GM21447 (cell line): ENCODE data around the gene G3BP2.
"Not testable (repeated sequence)": the region's sequence is repeated elsewhere in the genome, so short reads cannot be mapped to it uniquely, and the experiment has no call there.

Experiments used
- ATAC-seq: cut with Tn5 transposase; IDR thresholded peaks from one replicate; pipeline ENCODE4 v1.9.1; 2021; ENCODE audit not compliant: unreplicated experiment

The G3BP2 gene

DNA sequence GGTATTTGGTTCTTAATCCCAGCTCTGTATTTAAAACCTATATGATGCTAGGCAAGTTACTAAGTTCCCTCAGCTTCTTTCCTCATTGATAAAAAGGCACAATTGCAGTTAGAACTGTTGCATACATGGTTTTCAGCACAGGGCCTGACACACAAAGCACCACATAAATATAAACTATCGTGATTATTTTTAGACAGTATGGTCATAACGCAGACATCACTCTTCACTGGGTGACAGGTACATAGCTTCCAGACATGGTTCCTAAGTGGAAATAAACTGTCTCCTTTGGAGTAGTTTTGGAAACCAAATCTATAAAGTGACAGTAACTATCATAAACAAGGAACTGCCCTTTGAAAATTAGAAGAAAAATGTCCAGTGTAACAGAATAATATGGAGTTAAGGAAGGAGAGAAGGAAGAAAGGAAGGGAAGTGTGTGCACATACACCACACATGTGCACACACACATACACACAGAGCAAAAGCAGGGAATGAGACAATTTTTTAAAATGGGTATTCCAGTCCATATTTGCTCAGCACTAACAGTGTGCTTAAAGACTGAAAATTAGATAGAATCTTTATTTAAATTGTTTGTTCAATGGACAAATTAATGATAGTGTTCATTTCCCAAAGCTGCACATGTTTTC, 12.5 kb upstream of the G3BP2 start:
- no peak for ATAC-seq

DNA sequence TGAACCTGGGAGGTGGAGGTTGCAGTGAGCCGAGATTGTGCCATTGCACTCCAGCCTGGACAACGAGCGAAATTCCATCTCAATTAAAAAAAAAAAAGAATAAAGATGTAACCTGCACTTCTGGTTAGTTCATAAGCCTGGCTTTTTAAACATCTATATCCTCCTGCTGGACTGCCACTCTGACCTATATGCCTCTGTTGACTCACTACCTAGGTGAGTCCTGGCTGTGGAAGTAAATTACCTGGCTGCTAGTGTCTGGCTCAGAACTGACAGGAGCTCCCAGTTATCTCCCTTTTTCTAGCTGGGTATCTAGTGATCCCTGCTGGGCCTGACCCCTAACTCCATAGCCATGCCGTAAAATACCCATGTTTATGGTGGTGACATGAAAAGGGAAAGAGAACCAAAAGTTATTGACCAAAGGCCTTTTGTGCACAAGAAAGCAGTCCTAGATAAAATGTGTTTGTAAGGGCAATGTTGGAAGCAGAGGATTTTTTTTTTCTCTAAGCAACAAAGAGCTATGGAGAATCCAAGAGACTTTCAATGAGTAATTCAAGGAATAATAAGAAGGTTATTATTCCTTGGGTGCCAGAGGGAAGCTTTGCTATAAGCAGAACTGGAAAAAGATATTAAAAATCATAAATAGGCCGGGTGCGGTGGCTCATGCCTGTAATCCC, 10.4 kb upstream of the G3BP2 start:
- ATAC-seq, result no peak

DNA sequence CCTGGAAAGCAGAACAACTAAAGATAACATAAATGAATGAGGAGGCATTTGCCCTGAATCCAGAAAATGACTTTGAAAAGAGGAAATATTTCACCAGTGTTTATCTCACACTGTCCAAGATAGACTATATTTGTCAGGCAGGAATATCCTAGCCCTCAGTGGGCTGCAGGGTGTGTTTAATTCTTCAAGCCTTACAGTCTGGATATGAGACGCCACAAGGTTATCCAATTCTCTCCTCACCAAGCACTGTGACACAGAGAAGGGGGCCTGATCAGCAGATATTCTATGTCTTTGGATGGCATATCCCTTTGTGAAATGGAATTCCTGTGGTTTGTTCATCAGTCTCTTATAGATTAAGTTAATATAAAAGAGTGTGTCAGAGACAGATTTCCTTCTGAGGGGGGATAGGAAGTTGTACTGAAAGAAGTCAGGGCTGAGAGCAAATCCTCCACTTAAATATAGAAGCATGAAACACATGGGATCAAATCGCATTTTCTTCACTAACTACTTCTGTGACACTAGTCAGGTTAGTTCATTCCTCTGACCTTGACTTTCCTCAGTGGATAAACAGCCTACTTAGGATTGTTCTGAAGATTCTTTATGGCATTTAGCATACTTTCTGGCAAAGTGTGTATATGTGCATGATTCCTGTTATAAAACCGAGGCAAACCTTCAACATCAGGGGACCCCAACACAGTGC, 6.8 kb upstream of the G3BP2 start:
- ATAC-seq, result no peak

DNA sequence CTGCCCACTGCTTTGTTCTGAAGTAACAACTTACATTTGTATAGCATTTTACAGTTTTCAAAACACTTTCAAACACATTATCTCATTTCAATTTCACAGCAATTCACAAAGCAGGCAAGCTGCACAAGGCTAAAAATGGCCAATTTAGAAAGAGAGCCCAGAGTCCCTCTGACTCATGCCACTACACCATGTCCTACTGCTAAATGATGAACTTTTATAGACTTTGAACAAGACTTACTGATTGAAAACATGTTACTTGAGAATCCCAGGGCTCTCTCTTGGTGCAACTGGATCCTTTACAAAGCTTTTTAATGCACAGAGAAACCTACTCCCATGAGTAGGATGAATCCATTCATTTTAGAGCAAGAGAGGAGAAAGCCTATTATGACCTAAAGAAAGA, 5.8 kb upstream of the G3BP2 start:
- no peak for ATAC-seq

DNA sequence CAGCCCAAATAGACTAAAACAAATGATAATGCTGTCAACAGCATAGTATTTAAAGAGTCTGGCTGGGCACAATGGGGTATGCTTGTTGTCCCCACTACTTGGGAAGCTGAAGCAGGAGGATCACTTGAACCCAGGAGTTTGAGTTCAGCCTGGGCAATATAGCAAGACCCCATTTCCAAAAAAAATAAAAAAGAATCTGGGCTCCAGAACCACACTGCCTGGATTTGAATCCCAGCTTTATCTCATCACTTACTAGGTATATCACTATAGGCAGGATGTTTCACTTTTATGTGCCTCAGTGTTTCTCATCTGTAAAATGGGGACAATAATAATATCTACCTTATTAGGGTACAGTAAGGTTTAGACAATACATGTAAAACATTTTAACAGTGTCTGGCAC, 5.3 kb upstream of the G3BP2 start:
- ATAC-seq, result no peak

DNA sequence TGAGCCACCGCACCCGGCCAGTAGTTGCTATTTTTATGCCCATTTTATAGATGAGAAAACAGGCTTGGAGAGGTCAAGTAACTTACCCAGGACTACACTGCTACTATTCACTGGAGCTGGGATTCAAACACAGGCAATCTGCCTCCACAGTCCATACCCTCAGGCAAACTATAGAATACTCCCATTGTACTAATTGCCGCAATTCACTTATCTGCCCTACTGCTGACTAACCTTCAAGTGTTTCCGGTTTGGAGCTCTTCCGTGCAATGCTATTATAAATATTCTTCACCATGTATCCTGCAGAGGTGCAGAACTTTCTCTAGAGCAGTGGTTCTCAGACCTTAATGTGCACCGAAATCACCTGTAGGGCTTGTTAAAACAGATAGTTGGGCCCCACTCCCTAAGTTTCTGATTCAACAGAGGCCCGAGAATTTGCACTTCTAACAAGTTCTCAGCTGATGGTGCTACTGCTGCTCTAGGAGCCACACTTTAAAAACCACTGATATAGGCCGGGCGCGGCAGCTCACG, 1.9 kb upstream of the G3BP2 start:
- ATAC-seq, result no peak

DNA sequence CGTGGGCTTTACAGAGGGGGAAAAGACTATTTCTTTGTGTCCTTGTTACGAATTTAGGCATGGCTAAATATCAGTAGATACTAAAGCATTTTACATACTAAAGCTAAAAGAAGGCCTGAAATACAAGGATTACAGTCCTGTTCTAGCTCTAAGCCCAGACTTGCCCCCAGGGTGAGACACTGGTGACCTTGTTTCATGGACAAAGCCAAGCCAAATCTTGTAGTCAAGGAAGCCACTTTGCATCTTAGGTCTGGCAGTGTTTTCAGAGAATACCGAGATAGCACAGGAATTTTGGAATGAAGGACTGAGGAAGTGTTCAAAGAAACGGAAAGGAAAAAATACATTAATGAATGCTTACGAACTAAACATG, 733 bp upstream of the G3BP2 start:
- no peak for ATAC-seq

DNA sequence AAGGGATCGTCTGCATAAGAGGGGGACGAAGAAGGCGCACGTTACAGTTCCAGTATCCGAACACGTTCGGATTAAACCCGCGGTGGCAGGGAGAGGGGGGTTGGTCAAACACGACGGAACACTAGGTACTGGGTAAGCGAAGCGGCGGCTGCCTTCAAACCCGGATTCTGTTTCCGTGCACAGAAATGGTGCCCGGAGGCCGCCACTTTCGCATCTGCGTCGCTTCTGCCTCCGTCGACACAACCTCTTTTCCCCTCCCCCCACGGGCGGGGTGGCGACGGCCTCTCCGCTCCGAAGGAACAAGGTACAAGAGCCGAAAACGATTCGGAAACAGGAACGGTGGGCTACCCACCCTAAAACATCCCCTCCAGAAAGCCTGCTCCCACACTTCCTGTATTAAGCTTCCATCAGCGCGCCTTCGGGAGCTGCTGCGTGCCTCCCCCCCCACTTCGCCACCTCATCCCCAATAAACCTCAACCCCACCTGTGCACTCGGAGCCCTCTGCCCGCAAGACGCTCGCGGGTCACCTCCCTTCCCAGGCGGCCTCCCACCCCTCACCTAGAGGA, 667 bp downstream of the G3BP2 start:
- ATAC-seq, result peak; percentile 25

DNA sequence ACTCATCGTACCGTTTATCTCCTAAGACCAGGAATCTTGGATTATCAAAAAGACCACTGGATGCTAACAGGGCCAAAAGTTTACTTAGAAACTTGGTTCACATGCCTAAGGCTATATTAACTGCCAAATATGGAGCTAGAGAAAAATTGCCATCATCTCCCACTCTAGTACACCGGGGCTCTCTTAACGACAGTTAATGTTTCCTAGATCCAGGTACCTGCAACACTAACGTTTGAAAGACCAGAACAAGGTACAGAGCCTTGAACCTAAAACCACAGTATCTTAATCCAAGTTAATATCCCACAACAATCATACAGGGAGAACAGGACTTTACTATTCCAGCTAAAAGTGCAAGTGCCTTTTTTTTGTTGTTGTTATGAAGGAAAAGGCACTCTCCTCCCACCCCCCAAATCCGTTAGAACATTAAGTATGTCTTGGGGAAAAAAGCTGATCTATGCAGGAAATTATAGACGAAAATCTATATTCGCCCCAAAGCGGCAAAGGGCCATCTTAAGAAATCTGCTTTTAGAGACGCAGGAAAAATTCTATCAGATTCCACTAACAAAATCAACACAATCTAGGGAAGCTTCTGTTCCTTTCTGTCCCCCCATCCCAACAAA, 1.3 kb downstream of the G3BP2 start:
- no peak for ATAC-seq

DNA sequence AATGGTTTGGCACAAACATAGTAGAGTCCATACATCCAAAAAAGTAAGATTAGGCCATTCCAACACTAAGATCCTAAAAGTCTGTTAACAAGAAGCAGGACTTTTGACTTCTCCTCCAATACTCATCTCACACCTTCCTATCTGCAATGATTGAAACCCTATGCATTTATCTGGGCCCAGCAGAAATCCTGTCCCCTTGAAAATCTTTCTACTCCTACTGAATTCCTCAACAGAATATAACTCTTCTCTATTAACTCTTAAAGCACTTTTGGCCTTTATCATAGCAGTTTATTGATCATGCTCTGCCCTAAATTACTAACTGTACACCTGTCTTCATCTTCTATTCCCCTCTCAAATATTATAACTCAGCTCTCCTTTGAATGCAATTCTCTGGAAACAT, 4.6 kb downstream of the G3BP2 start:
- ATAC-seq, result no peak

DNA sequence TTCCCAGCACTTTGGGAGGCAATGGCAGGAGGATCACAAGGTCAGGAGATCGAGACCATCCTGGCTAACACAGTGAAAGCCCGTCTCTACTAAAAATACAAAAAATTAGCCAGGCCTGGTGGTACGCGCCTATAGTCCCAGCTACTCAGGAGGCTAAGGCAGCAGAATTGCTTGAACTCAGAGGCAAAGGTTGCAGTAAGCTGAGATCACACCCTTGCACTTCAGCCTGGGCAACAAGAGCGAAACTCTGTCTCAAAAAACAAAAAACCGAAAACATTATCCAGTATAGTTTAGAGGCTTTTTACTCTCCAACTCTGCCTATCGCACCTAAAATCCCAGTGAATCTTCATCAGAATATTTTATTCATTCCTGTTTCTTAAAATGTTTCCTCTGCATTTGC, 5.6 kb downstream of the G3BP2 start:
- ATAC-seq, result not testable (repeated sequence)

DNA sequence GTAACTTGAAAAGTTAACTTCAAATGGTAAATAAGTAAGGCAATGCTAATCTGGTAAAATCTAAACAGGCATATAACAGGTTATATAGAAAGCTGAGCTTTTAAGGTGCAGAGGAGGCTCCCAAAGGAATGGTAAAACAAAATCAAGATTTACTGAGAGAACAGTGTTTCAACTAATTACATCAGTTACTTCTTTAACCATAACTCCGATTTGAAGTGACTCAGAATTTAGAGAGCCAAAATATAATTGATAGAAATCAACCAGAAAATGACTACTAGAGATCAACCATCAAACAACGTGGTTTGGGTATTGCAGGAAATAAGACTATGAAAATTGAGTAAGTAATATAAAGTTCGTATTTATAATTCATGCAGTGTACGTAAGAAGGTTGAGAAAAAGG, 6.9 kb downstream of the G3BP2 start:
- ATAC-seq, result no peak

DNA sequence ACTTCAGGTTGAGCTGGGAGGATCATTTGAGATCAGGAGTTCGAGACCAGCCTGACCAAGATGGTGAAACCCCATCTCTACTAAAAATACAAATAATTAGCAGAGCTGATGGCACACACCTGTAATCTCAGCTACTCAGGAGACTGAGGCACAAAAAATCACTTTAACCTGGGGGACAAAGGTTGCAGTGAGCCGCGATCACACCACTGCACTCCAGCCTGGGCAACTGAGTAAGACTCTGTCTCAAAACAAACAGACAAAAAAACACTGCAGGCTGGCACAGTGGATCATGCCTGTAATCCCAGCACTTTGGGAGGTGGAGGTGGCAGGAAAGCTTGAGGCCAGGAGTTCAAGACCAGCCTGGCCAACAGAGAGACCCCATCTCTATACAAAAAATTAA, 8.6 kb downstream of the G3BP2 start:
- ATAC-seq, result not testable (repeated sequence)

DNA sequence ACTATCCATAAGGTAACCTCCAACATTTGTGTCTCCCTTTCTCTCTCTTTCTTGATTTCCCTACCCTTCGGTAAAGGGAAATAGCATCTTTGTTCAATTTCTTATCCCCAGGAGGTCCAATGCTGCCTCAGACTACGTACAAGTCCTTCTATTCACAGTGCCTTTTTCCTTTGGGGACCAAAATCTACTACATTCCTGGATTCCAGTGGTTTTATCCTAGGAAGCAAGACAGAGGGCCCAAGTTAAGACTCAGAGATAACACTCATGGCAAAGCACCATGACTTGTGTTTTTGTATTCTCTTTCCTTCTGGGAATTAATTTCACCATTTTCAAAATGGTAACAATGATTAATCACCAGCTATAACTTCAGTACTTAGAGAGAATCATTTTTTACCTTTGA, 10.6 kb downstream of the G3BP2 start:
- no peak for ATAC-seq

DNA sequence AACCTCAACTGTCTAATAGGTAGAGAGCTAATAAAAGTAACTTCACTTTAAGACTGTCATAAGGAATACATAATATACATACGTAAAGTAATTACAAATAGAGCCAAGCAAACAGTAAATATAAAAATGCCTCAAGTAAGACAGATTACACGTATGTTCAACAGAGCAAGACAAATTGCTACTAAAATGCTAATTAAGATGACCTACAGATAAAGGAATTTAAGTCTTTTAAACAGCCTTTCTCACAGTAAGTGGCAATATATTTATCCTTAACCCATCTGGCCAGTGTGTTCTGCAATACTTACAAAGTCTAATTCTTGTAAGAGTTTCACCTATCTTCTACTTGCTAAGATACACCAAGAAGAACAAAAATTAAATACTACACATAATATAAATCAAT, 12.7 kb downstream of the G3BP2 start:
- no peak for ATAC-seq

DNA sequence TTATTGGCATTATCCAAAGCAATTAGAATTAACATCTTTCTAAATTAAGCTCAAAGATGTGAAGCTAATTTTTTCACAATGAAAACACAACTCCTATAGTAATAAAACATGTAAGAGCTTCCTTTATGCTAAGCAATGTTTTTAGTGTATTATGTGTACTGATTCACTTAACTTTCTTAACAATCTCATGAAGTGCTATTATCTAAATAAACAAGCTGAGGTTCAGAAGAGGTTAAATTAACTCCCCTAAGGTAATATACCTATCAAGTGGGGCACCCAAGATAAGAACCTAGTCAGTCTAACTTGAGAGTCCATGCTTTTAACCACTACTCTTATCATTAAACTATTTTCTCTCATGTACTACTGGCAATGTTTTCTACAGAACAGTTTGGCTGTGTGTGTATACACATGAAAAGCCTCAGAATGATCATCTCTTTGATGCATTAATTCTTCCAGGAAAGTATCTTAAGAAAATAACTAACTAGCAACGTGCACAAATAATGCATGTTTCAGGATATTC, 13.6 kb downstream of the G3BP2 start:
- ATAC-seq, result no peak

DNA sequence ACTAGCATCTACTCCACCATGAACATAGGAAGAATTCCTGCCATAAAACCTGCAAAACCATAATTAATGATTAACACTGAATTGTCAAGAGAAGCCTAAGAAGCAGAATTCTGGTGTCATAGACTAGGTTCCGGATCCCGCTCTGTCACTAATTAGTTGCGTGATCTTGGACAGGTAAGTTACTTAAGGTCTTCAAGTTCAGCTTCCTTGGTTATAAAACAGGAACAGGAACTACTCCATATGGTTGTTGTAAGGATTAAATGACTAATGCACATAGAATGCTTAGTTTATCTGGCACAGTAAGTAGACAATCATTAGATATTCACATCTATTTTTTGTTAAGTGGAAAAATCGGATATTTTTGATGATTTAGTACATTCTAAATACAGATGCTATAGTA, 14.3 kb downstream of the G3BP2 start:
- no peak for ATAC-seq

DNA sequence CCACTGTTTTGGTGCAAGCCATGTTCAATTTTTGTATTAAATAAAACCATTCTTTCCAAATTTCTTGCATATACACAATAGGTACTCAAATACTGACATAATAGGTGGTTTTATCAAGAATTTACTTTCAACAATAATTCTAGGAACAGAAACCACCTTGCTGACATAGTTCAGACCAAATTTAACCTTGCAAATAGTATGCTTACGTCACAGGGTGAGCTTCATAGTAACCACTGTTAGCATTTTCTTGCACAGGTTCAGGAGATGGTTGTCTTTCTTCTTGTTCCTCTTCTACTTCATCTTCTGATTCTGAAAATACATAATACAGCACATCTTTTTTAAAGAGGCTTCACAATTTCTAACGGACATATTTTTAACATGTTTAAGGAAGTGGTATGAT, 17.6 kb downstream of the G3BP2 start:
- ATAC-seq, result no peak

DNA sequence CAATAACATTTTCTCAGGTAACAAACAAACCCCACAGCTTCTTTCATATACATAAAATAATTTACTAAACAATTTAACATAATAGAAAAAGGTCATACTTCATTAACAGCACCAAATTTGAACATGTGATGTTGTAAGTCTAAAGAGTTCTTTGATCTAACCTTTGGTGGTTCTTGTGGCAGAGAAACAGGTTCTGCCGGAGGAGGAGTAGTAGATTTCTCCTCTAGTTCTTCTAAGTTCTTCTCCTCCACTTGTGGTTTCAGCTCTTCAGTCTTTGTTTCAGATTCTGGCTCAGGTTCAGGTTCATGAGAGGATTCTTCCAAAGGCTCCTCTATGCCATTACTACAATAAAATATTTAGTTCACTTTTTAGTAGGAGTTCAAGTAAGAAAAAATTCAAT, 18.3 kb downstream of the G3BP2 start:
- ATAC-seq, result no peak

DNA sequence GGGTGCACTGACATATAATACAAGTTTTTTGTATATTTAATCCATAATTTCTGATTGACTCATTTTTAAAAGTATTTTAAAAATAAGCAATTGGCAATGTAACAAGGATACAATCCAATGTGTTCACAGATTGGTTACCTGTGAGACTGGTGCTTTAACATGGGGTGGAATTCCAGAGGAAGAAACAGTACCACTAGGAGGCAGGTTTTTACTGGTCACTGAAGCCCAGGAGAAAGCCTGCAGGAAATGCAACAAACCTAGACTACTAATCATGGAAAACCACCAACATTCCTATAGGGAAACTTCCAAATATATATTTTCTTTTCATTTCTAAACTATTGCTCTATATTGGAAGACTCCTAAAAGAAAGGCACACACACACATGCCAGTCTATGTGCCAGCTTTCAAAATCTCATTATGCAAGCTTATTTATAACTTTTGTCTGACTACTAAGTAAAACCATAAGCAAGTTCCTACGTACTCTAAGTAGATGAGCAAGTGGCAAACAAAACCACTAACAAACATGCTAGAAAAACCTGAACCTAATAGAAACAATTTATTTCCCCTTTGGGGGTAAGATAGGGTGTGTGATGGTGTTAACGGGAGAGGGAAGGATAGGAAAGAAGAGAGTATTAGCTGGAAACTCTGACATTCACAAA, 19.2 kb downstream of the G3BP2 start:
- no peak for ATAC-seq

DNA sequence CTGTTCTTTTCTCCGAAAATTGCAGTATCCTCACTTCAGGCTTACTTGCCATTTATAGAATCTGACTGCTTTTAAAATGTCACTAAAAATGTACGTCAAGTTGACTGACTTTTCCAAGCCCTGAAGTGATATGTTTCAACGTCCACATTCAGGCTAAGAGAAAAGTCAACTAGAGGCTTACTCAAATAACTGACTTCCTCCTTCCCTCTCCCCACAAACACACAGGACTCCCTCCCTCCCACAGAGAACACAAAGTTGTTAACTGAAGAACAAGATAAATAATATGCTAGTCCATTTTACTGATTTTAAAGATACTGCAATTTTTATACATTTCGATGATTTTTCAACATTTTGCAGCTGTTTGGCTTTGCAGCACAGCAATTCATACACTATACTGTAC, 29.1 kb downstream of the G3BP2 start:
- ATAC-seq, result no peak
